Measurements from ENCODE around the gene C16orf87. TPM values are rescaled to one million over a fixed set of nuclear protein-coding genes. Genes with fewer than 3 reads are reported as not detected.

Gene C16orf87, protein sequence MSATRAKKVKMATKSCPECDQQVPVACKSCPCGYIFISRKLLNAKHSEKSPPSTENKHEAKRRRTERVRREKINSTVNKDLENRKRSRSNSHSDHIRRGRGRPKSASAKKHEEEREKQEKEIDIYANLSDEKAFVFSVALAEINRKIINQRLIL
- 8.2 and 8.5 TPM in 2 replicates for total RNA-seq

GRCh38 chr16:46830902-46831647, at the start of gene C16orf87:
TSS of gene C16orf87 (minus strand) at chr16:46831180. CDS start at chr16:46831149, 31 bp downstream.

GRCh38 chr16:46747777-46748651, 83.0 kb downstream of the C16orf87 start, which contains the start of gene MYLK3:
TSS of gene MYLK3 (minus strand) at chr16:46748344. CDS start at chr16:46748193, 151 bp downstream.

Other genes with a start within 250 kb of the C16orf87 start
- 20.4 and 71.8 TPM in 2 replicates for gene SHCBP1, start 209.8 kb downstream of the C16orf87 start, total RNA-seq
- gene VPS35, start 142.0 kb downstream of the C16orf87 start, total RNA-seq = 177 and 196 TPM in 2 replicates
- 9.5 and 23.1 TPM in 2 replicates for gene ORC6, start 141.5 kb downstream of the C16orf87 start, total RNA-seq
- 0.11 and 0.37 TPM in 2 replicates for gene MYLK3, start 82.8 kb downstream of the C16orf87 start, total RNA-seq
- gene GPT2, start 53.2 kb upstream of the C16orf87 start, total RNA-seq = 17.9 and 24.6 TPM in 2 replicates
- 83.1 and 90.3 TPM in 2 replicates for gene DNAJA2, start 142.5 kb upstream of the C16orf87 start, total RNA-seq

Measured in uterine smooth muscle cell (primary cell).